VCaP (cell line): ENCODE data around the gene NEK8.
"Not testable (repeated sequence)": the region's sequence is repeated elsewhere in the genome, so short reads cannot be mapped to it uniquely, and the experiment has no call there.

ENCODE experiments used
- H3K27ac ChIP-seq: fragments of 450-650 bp; 2 replicates; pipeline ENCODE4 v1.5.1; 2017
- TF ChIP-seq, protein P1 (sequence below): fragments of 450-650 bp; conservative IDR thresholded peaks from 2 replicates; pipeline ENCODE4 v1.5.1; 2017; ENCODE audit warnings: mild to moderate bottlenecking, moderate library complexity

Gene NEK8

DNA sequence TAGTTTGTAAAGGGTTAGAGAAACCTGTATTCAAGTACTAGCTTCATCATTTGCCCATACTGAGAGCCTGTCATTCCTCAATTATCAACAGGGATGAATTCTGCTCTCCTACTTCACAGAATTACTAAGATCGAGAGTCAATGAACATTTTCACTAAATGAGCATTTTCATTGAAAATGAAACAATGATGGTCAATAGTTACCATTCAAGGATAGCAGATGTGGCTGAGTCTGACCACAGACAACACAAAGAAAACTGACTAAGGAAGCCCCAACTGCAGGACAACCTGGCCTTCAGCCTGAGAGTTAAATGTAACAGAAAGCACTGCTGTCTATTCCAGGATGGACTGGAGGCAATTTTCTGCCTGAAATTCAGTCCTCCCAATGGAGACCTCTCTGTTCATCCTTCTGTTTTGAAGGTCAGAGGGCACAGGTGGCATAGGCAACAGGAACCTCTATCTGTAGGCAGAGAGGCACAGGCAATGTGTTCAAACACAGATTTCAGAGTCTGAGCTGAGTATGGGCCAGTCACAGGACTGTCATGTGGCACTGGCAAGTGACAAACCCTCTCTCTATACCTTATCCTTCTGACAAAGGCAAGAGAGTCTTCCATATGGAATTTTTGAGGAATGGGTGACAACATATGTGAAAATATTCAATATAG, 34.7 kb downstream of the NEK8 start:
- TF ChIP-seq, protein P1, sequence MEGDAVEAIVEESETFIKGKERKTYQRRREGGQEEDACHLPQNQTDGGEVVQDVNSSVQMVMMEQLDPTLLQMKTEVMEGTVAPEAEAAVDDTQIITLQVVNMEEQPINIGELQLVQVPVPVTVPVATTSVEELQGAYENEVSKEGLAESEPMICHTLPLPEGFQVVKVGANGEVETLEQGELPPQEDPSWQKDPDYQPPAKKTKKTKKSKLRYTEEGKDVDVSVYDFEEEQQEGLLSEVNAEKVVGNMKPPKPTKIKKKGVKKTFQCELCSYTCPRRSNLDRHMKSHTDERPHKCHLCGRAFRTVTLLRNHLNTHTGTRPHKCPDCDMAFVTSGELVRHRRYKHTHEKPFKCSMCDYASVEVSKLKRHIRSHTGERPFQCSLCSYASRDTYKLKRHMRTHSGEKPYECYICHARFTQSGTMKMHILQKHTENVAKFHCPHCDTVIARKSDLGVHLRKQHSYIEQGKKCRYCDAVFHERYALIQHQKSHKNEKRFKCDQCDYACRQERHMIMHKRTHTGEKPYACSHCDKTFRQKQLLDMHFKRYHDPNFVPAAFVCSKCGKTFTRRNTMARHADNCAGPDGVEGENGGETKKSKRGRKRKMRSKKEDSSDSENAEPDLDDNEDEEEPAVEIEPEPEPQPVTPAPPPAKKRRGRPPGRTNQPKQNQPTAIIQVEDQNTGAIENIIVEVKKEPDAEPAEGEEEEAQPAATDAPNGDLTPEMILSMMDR = no peak
- H3K27ac ChIP-seq = peak overlapping the region; percentile 61

DNA sequence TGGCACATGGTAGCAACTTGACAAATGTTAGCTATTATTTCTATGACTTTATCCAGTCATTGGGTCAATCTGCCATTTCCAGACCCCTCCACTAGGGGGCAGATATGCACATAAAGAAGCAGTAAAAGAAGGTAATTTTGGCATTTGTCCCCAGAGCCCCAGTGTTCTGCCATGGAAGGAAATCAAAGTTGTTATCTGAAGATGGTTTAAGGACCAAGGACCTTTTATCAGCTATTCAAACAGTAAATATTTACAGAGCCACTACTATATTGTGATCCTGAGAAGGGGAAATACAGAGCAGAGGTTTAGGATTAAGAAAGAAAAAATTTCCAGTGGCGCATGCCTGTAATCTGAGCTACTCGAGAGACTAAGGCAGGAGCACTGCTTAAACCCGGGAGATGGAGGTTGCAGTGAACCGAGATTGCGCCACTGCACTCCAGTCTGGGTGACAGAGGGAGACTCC, 35.2 kb downstream of the NEK8 start:
- TF ChIP-seq, protein P1 = peak; percentile 98
- H3K27ac ChIP-seq = peak overlapping the region; percentile 61

DNA sequence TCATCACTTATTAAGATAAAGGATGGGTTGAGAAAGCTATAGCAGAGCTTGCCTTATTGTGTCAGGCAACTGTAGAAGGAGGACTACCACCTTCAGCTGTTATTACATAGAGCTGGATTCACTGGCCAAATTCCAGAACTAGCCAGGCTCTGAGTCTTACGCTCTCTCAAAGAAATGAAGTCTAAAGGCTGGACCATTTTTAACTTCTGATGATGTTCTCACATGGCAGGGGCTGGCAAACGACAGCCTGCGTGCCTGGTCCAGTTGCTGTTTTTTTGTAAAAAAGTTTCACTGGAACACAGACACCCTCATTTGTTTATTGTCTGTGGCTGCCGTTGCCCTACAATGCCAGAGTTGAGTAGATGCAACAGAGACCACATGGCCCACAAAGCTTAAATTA, 36.5 kb downstream of the NEK8 start:
- peak overlapping the region; percentile 61; the same call in 1 of the 2 replicates for H3K27ac ChIP-seq
- TF ChIP-seq, protein P1 = no peak

DNA sequence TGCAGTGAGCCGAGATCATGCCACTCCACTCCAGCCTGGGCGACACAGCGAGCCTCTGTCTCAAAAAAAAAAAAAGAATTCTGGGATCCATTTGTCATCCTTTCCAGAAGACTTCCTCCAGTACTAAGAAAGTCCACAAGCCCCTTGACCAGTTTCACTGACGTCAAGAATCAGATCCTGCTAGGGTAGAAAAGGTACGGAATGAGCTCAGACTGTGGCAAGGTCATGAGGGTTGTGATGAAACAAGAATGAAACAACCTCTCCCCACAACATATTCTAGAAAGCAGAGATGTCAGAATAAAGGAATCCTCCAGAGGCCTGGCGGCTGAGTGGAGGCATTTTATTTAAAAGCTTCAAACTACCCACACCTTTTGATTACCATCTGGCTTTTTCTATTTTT, 45.1 kb downstream of the NEK8 start:
- no peak overlapping the region for H3K27ac ChIP-seq
- TF ChIP-seq, protein P1 = no peak

DNA sequence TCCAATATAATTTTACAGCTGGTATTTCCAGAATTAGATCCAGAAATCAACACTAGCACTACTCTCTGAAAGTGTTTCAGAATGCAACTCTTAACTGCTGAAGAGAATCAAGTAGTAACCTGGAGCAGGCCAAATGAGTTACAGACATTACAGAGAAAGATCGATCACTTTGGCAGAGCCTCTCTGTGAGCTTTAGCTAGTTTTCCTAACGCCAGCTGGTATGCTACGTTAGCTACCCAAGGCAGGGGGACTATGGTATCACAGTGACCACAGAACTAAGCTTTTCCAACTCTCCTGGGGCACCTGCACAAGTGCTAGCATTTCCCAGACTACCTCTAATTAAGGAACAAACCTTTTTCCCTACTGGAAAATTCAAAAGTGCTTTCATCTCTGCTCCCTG, 45.6 kb downstream of the NEK8 start:
- TF ChIP-seq, protein P1 = no peak
- no peak overlapping the region for H3K27ac ChIP-seq

DNA sequence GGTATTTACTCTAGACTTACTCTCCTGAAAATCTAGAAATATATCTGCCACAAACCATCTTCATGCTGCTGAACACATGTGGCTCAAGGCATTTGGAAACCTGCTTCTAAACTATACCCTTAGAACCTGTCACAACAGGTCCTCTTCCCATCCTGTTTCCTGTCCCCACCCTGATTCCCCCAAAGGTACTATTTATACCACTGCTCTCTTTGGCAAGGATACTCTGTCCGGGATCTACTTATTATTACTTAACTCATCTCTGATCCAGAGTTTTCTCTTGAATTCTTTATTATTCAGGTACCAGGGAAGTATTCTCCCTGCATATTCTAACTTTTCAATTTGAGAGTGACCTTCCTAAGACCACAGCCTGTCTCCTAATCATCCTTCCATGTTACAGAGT, 48.6 kb downstream of the NEK8 start:
- TF ChIP-seq, protein P1 = no peak
- no peak overlapping the region for H3K27ac ChIP-seq

DNA sequence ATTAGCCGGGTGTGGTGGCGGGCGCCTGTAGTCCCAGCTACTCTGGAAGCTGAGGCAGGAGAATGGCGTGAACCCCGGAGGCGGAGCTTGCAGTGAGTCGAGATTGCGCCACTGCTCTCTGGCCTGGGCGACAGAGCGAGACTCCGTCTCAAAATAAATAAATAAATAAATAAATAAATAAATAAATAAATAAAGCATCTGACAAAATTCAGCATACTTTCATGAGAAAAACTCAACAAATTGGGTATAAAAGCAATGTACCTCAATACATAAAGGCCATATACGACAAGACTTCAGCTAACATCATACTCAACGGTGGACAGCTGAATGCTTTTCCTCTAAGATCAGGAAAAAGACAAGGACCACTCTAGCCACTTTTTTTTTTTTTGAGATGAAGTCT, 51.0 kb downstream of the NEK8 start:
- H3K27ac ChIP-seq = not testable (repeated sequence)

DNA sequence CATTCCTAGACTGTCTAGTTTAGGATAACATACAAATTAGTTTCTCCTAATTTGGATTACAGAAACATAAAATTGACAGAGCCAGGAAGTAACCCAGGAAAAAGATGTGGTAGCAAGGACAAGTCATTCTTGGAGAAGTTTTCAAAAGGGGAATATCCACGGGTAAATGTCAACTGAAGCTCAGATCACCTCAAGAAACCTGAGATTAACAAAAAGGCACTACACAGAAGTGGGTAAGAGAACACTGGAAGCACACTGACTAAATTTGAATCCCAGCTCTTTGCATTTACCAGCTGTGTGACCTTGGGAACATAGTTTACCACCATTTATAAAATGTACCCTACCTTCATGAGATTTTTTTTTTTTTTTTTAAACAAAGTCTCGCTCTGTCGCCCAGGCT, 54.6 kb downstream of the NEK8 start:
- no peak overlapping the region for H3K27ac ChIP-seq
- TF ChIP-seq, protein P1 = no peak
